ENCODE results near the gene SBF2.

SBF2 gene

GRCh38 chr11:9732453-9732852, 561.6 kb downstream of the SBF2 start:
- Mint-ChIP-seq H3K4me1 (ENCODE audit: low read depth) (no peaks in the 10 kb centered on the region), H3K36me3 (ENCODE audit: low read depth) (peaks cover 33% of the 10 kb centered on the region), H3K27ac (no peak overlapping the region), H3K27me3 (no peaks in the 10 kb centered on the region), H3K4me3 (no peak overlapping the region), H3K9me3 (peaks cover 15% of the 10 kb centered on the region)
- no peak for DNase-seq

- Mint-ChIP-seq H3K4me3 (no peak overlapping the region), H3K4me1 (ENCODE audit: low read depth) (peaks cover 2% of the 10 kb centered on the region), H3K27me3 (no peaks in the 10 kb centered on the region), H3K27ac (no peak overlapping the region), H3K36me3 (ENCODE audit: low read depth) (peaks cover 27% of the 10 kb centered on the region), H3K9me3 (peaks cover 9% of the 10 kb centered on the region)
- DNase-seq, result no peak
Measured at GRCh38 chr11:9731256-9731655, 562.8 kb downstream of the SBF2 start.

Measured in activated T-cell treated with anti-CD3 and anti-CD28 coated beads, Interleukin-2, amount 50 U/mL, for 24 hours (primary cell).